Activated CD8-positive, alpha-beta T cell treated with anti-CD3 and anti-CD28 coated beads for 36 hours (primary cell): ENCODE data around the gene MAP2K5. TPM values are rescaled to one million over a fixed set of nuclear protein-coding genes. Genes with fewer than 3 reads are reported as not detected.

ENCODE experiments used
- ATAC-seq: fragments of 200-7000 bp; cut with Tn5 transposase; one replicate; pipeline ENCODE4 v1.10.0; 2021; ENCODE audit warnings: mild to moderate bottlenecking, moderate library complexity
- CTCF ChIA-PET: fragments of 350-600 bp; sonication (Branson Sonifier 250); formaldehyde crosslinking; loops from one replicate; lab custom pipeline; 2021; ENCODE audit warnings: antibody characterized with exemption; lab: Charles Lee
- POLR2A ChIA-PET: fragments of 350-600 bp; sonication (Branson Sonifier 250); formaldehyde crosslinking; loops from one replicate; lab custom pipeline; 2021; ENCODE audit warnings: antibody characterized with exemption; lab: Charles Lee
- DNase-seq: peaks from one replicate; pipeline ENCODE4 v3.0.0-alpha.2; 2020
- H3K27ac Mint-ChIP-seq: one replicate; pipeline ENCODE4 v1.8.0; 2021; ENCODE audit warnings: mild to moderate bottlenecking, mixed read lengths
- H3K27me3 Mint-ChIP-seq: one replicate; pipeline ENCODE4 v1.8.0; 2021; ENCODE audit warnings: mixed read lengths
- H3K36me3 Mint-ChIP-seq: one replicate; pipeline ENCODE4 v1.8.0; 2021; ENCODE audit warnings: low read depth, mixed read lengths
- H3K4me1 Mint-ChIP-seq: one replicate; pipeline ENCODE4 v1.8.0; 2021; ENCODE audit warnings: low read depth, mixed read lengths
- H3K4me3 Mint-ChIP-seq: one replicate; pipeline ENCODE4 v1.8.0; 2021; ENCODE audit warnings: mild to moderate bottlenecking, moderate library complexity, mixed read lengths
- H3K9me3 Mint-ChIP-seq: one replicate; pipeline ENCODE4 v1.8.0; 2021; ENCODE audit warnings: mixed read lengths
- CTCF ChIP-seq: fragments of 200-600 bp; IDR thresholded peaks from one replicate; pipeline ENCODE4 v1.8.0; 2022; ENCODE audit warnings: antibody characterized with exemption, mild to moderate bottlenecking
- intact Hi-C: fragments of 100-400 bp; cut with micrococcal nuclease; formaldehyde crosslinking; loops from one replicate; pipeline ENCODE4 v1.10.0; 2022
- total RNA-seq, 2 experiments: library from RNA; stranded (reverse); gene quantifications; one replicate each; pipeline ENCODE4 v1.2.3, GENCODE V29; 2021

MAP2K5 gene
- total RNA-seq, 2 experiments from 2014 or later: 19.0 to 21.1 TPM

- TF ChIP-seq CTCF: no peak
- DNase-seq: no peak
- Mint-ChIP-seq H3K9me3 (no peaks in the 10 kb centered on the region), H3K27me3 (no peaks in the 10 kb centered on the region), H3K27ac (no peak overlapping the region), H3K36me3 (peaks cover 13% of the 10 kb centered on the region), H3K4me3 (no peak overlapping the region), H3K4me1 (no peaks in the 10 kb centered on the region)
- ChIA-PET CTCF (interaction anchor here (1.0 to 1.1 kb wide), 3 partner anchors 21 to 45 kb away, joined by 3 to 4 read pairs (median 4); no protein-coding TSS in a partner anchor), POLR2A (no interaction called here)
- ATAC-seq: no peak
- intact Hi-C loops: no loop called here
Measured at GRCh38 chr15:67592245-67592644, 49.7 kb downstream of the MAP2K5 start.

GRCh38 chr15:67593562-67593961 lies 51.1 kb downstream of the MAP2K5 start:
- no peak for TF ChIP-seq CTCF
- ATAC-seq: no peak
- POLR2A ChIA-PET: no interaction called here

GRCh38 chr15:67594770-67595169 lies 52.3 kb downstream of the MAP2K5 start:
- TF ChIP-seq CTCF: no peak
- Mint-ChIP-seq H3K27ac (no peak overlapping the region), H3K9me3 (no peaks in the 10 kb centered on the region), H3K4me1 (no peaks in the 10 kb centered on the region), H3K4me3 (no peak overlapping the region), H3K27me3 (no peaks in the 10 kb centered on the region), H3K36me3 (peaks cover 1% of the 10 kb centered on the region)
- intact Hi-C loops: no loop called here
- ATAC-seq (no peak), DNase-seq (no peak)
- ChIA-PET CTCF (no interaction called here), POLR2A (no interaction called here)

More at GRCh38 chr15:67593562-67593961, 51.1 kb downstream of the MAP2K5 start:
- CTCF ChIA-PET: interaction anchor here (1.1 kb wide), 1 partner anchor 20 kb away, joined by 4 read pairs; no protein-coding TSS in a partner anchor
- intact Hi-C loops: no loop called here
- H3K9me3 Mint-ChIP-seq: no peaks in the 10 kb centered on the region
- no peaks in the 10 kb centered on the region for H3K4me1 Mint-ChIP-seq
- H3K4me3 Mint-ChIP-seq: no peak overlapping the region
- DNase-seq: no peak
- no peaks in the 10 kb centered on the region for H3K27me3 Mint-ChIP-seq
- peaks cover 1% of the 10 kb centered on the region for H3K36me3 Mint-ChIP-seq
- H3K27ac Mint-ChIP-seq: no peak overlapping the region

- no peak overlapping the region for H3K27ac Mint-ChIP-seq
- intact Hi-C loops: no loop called here
- H3K9me3 Mint-ChIP-seq: no peaks in the 10 kb centered on the region
- ATAC-seq: no peak
- H3K4me3 Mint-ChIP-seq: no peak overlapping the region
- no peaks in the 10 kb centered on the region for H3K27me3 Mint-ChIP-seq
- no peaks in the 10 kb centered on the region for H3K4me1 Mint-ChIP-seq
- ChIA-PET CTCF (interaction anchor here (0.6 kb wide), 1 partner anchor 743 kb away, joined by 3 read pairs; no protein-coding TSS in a partner anchor), POLR2A (interaction anchor here (0.7 kb wide), 1 partner anchor 228 kb away, joined by 3 read pairs; no protein-coding TSS in a partner anchor)
- TF ChIP-seq CTCF: no peak
- peaks cover 6% of the 10 kb centered on the region for H3K36me3 Mint-ChIP-seq
- no peak for DNase-seq
Measured at GRCh38 chr15:67595572-67595971, 53.1 kb downstream of the MAP2K5 start.

- no peak for TF ChIP-seq CTCF
- no peak for ATAC-seq
- DNase-seq: no peak
- Mint-ChIP-seq H3K4me1 (no peaks in the 10 kb centered on the region), H3K9me3 (no peaks in the 10 kb centered on the region), H3K27me3 (no peaks in the 10 kb centered on the region), H3K27ac (no peak overlapping the region), H3K36me3 (peaks cover 7% of the 10 kb centered on the region), H3K4me3 (no peak overlapping the region)
- POLR2A ChIA-PET: no interaction called here
- CTCF ChIA-PET: interaction anchor here (1.2 kb wide), 1 partner anchor 12 kb away, joined by 4 read pairs; no protein-coding TSS in a partner anchor
- intact Hi-C loops: no loop called here
Measured at GRCh38 chr15:67601073-67601472, 58.6 kb downstream of the MAP2K5 start.
